Ovary (tissue), 9 donors: ENCODE measurements around the gene PRDM10. TPM values are rescaled to one million over a fixed set of nuclear protein-coding genes. Genes with fewer than 3 reads are reported as not detected.

Experiments
- DNase-seq, 5 donors: peaks; one replicate each; pipeline ENCODE4 v3.0.0-alpha.2; 2019 to 2020
- H3K27ac ChIP-seq, 2 donors: fragments of 200-600 bp; one replicate each; pipeline versions ENCODE4 v1.5.1 to v1.8.0; 2019 to 2022
- H3K27me3 ChIP-seq: fragments of 200-600 bp; one replicate; pipeline ENCODE4 v1.8.0; 2022
- H3K36me3 ChIP-seq: fragments of 200-600 bp; sonication (generic); one replicate; pipeline ENCODE4 v1.5.1; 2019
- H3K4me1 ChIP-seq: one replicate; pipeline ENCODE4 v1.8.1; 2013; ENCODE audit warnings: mild to moderate bottlenecking, moderate library complexity; ENCODE audit not compliant: insufficient read depth
- H3K4me3 ChIP-seq: fragments of 200-600 bp; sonication (generic); one replicate; pipeline ENCODE4 v1.5.1; 2017
- H3K9me3 ChIP-seq, 2 donors: fragments of 200-600 bp in 1 of 2; sonication (generic) in 1 of 2; one replicate each; pipeline versions ENCODE4 v1.5.1 to v1.8.1; 2013 to 2019; ENCODE audit warnings: mild to moderate bottlenecking in 1 of 2, moderate library complexity in 1 of 2
- EP300 ChIP-seq: sonication (generic); formaldehyde crosslinking; IDR thresholded peaks from one replicate; pipeline ENCODE4 v1.6.1; 2017; ENCODE audit warnings: antibody characterized with exemption
- POLR2A ChIP-seq: fragments of 450-650 bp; IDR thresholded peaks from one replicate; pipeline ENCODE4 v1.6.1; 2017; ENCODE audit warnings: antibody characterized with exemption, mild to moderate bottlenecking, moderate library complexity
- WGBS, 3 donors: extraction: QIAGEN DNeasy Blood & Tissue Kit in 1 of 3; methylation state at CpG; one replicate each; pipeline versions ENCODE4 v1.1.5 to v1.1.7; 2013 to 2017; 5-methylcytosine and 5-hydroxymethylcytosine counted together
- intact Hi-C, 4 donors: fragments of 100-400 bp; cut with DNase I; formaldehyde crosslinking; loops; one replicate each; pipeline versions ENCODE4 v1.11.0 to v1.15.1; 2022 to 2023
- polyA plus RNA-seq, 2 donors: library from polyadenylated mRNA; stranded (reverse); fragments of 200-250 nt in 1 of 2; fragments of 350-450 nt in 1 of 2; fragmentation: Illumina TruSeq in 1 of 2; extraction: RNeasy Lipid Tissue Mini Kit (QIAGEN cat#74804) in 1 of 2; gene quantifications; one replicate each; pipeline ENCODE4 v1.2.3, GENCODE V29; 2013 to 2014
- total RNA-seq, 7 donors: library from RNA; depleted of rRNA in 2 of 7; stranded (reverse); fragments of >200 nt in 2 of 7; fragmentation: NEBNext Ultra II Directional in 3 of 7; extraction: Animal tissue kit (Norgen Biotek cat#: 25700) in 3 of 7; gene quantifications; one replicate each; pipeline versions ENCODE4 v1.1.0 to v1.2.4, GENCODE V29; 2016 to 2023
- TF ChIP-seq, protein P1 (sequence below), 3 donors: fragments of 450-650 bp in 2 of 3; fragments of 200-600 bp in 1 of 3; IDR thresholded peaks; one replicate each; pipeline versions ENCODE4 v1.5.1 to v1.8.0; 2016 to 2022; ENCODE audit warnings: antibody characterized with exemption in 3 of 3, mild to moderate bottlenecking in 1 of 3
- donor health status: DM: no; HTN: no; CAD: no; lungs with moderate emphysema.
- donor health status: DM: no; HTN: no; CAD: no.
- donor health status: Bipolar disorder and iron deficiency.
- donor health status: DM: yes; HTN: yes; CAD: no.
- donor health status: DM: no; HTN: no; CAD: no.
- donor health status: DM: yes; HTN: yes; CAD: no.

The PRDM10 gene
- total and polyA plus RNA-seq, 9 donors: 2.5 to 9.4 (median 7.2) TPM

DNA sequence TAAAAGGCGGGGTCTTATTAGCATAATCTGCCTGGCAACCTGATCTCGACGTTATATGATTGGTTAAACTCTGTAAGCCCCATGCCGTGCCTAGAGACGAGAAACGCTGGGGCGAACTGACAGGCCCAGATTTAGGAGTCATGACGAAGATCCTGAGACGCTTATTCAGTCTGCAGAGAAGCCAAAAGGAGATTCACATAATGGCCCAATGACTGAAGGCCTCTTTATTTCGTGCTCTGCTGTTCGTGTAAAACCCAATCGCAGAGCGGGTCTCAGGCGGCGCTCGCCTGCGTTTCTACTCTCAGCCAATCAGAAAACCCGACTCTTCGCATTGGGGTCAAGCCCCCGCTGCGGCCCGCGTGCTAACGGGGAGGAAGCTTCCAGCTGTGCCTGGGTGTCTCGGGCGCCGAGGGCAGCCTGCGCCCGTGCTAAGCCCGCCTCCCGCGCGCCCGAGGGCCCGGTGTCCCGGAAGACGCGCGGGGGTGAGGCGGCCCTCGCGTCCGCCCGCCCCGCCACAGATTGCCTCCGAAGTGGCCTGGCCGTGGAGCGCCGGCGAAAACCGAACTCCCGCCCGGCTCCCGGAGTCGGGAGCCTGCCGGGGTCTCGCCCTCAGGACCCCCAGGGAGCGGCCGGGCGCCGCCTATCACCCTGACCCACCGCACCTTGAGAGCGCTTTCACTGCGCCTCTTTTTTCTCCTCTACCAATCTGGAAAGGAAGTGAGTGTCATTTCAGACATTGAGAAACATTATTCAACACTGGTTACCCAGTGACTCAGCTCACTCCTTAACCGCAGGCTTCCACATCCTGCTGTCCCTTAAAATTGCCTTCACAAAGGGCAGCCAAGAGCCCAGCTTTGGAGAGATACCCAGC is 446 bp upstream of the PRDM10 start:
- intact Hi-C loops: loop anchor here in 3 of 4 donors (1.0 to 10.0 kb wide), 3 partner anchors 64 to 132 kb away; partner anchors contain the start of gene APLP2 (in 3 of the 3)
- Histone ChIP-seq H3K27me3 (no peaks in the 10 kb centered on the region), H3K4me3 (peak overlapping the region; percentile 89), H3K36me3 (no peaks in the 10 kb centered on the region), H3K9me3 (no peaks in the 10 kb centered on the region), H3K27ac (peak overlapping the region; percentile 96 to 99), H3K4me1 (peaks cover 3% of the 10 kb centered on the region)
- peak; percentile 93 to 95 (median 94) for DNase-seq
- TF ChIP-seq POLR2A (peak; percentile 73), EP300 (no peak)
- TF ChIP-seq, protein P1, sequence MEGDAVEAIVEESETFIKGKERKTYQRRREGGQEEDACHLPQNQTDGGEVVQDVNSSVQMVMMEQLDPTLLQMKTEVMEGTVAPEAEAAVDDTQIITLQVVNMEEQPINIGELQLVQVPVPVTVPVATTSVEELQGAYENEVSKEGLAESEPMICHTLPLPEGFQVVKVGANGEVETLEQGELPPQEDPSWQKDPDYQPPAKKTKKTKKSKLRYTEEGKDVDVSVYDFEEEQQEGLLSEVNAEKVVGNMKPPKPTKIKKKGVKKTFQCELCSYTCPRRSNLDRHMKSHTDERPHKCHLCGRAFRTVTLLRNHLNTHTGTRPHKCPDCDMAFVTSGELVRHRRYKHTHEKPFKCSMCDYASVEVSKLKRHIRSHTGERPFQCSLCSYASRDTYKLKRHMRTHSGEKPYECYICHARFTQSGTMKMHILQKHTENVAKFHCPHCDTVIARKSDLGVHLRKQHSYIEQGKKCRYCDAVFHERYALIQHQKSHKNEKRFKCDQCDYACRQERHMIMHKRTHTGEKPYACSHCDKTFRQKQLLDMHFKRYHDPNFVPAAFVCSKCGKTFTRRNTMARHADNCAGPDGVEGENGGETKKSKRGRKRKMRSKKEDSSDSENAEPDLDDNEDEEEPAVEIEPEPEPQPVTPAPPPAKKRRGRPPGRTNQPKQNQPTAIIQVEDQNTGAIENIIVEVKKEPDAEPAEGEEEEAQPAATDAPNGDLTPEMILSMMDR (IDR thresholded peaks at IDR 0.05): no peak
- whole genome bisulfite sequencing, 3 donors: 0 to 1% (median 0%) methylated on average over 34 to 65 of the region's 65 CpGs

DNA sequence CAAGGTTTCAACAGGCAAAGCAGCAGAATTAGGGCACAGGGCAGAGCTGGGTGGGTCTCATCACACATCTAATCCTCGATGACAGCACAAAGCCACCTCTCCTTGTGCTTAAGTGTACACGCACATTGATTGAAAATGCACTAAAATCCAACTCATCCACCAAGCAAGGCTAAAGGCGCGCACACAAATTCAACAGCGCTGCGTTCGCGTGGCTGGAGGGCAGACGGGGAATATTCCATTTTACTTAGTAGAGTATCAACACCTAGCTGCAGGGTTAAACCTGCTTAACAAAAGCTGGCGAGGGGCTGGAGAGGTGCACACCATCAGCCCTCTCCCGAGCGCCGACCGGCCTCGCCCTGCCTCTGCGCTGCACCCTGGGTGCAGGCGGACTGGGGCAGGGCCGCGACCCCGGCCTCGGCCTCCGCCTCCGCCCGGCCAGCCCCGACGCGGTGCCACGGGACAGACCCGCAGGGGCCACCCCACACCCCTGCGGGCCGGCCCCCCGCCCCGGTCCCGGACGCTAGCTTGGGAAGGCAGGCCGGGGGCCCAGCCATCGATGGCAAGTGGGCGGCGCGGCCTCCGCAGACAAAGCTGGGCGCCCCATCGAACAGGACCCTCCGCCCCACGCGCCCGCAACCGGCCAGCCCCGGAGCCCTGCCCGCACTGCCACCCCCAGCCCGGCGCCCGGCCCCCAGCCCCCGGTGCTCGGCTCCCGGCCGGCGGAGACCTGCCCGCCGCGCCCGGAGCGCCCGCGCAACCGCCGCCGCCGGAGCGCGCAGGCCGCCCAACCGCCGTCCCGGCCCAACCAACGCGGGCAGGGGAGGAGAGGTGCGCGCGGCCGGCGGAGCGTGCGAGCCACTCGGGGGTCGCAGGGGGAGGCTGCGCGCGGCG is 929 bp downstream of the PRDM10 start:
- Histone ChIP-seq H3K4me1 (peaks cover 3% of the 10 kb centered on the region), H3K36me3 (no peaks in the 10 kb centered on the region), H3K27me3 (no peaks in the 10 kb centered on the region), H3K27ac (peak overlapping the region; percentile 96 to 99), H3K4me3 (peak overlapping the region; percentile 89), H3K9me3 (no peaks in the 10 kb centered on the region)
- peak in 3 of 5 donors; percentile 30 to 69 (median 47) for DNase-seq
- TF ChIP-seq EP300 (no peak), POLR2A (no peak)
- TF ChIP-seq, protein P1 (IDR thresholded peaks at IDR 0.05): no peak
- WGBS, 3 donors: 0 to 1% (median 1%) methylated on average over 53 to 90 of the region's 90 CpGs
- intact Hi-C loops: loop anchor here in 2 of 4 donors (5.0 to 10.0 kb wide), 2 partner anchors 66 to 133 kb away; partner anchors contain the start of gene APLP2 (in 2 of the 2)

DNA sequence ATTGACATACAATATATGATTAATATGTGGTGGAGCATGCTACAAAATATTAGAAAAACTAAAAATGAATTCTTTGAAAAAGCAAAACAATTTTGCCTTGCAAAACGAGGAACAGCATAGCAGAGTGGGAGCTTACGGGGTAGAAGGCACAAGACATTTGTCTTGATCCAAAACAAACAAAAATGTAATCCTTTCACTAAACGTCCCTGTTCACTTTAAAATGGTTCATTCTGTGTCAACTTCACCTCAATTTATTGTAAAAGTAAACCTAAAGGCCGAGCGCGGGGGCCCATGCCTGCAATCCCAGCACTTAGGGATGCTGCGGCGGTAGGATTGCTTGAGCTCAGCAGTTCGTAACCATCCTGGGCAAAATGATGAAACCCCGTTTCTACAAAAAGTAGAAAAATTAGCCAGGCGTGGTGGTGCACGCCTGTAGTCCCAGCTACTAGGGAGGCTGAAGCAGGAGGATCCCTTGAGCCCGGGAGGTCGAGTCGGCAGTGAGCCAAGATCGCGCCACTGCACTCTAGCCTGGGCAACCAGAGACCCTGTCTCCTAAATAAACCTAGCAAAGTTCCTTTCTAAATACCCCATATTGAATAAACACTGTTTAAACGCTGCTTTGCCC is 2.0 kb downstream of the PRDM10 start:
- H3K4me1 ChIP-seq: peaks cover 6% of the 10 kb centered on the region
- WGBS, 3 donors: 85 to 87% (median 86%) methylated on average over 18 of the region's 18 CpGs
- H3K9me3 ChIP-seq: no peaks in the 10 kb centered on the region
- TF ChIP-seq EP300 (no peak), POLR2A (no peak)
- TF ChIP-seq, protein P1 (IDR thresholded peaks at IDR 0.05): no peak
- peak overlapping the region in 1 of 2 donors; percentile 99 for H3K27ac ChIP-seq
- H3K36me3 ChIP-seq: no peaks in the 10 kb centered on the region
- intact Hi-C loops: loop anchor here in 2 of 4 donors (5.0 to 10.0 kb wide), 2 partner anchors 67 to 134 kb away; partner anchors contain the start of gene APLP2 (in 2 of the 2)
- H3K4me3 ChIP-seq: no peak overlapping the region
- peak in 2 of 5 donors; percentile 40 to 41 for DNase-seq
- no peaks in the 10 kb centered on the region for H3K27me3 ChIP-seq

DNA sequence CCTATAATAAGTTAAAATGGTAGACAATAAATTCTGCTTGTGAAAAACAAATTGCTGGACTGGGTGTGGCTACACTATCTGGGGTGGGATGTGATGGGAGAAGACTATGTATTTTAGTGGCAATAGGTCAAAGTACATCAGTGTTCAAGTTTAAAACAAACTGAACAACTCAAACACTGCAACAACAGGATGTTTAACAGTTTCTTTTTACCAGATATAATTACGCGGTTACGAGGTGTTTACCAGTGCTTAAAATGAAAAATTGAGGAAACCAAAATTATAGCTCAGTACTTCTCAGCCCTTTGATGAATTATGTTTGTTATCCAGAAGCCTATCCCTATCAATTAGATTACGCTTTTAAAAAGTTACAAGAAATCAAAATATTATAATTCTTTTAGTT is 3.2 kb downstream of the PRDM10 start:
- Histone ChIP-seq H3K4me3 (no peak overlapping the region), H3K27ac (no peak overlapping the region), H3K36me3 (no peaks in the 10 kb centered on the region), H3K9me3 (no peaks in the 10 kb centered on the region), H3K27me3 (no peaks in the 10 kb centered on the region), H3K4me1 (peaks cover 8% of the 10 kb centered on the region)
- 78 to 90% (median 85%) methylated on average over 4 of the region's 4 CpGs for WGBS, 3 donors
- TF ChIP-seq EP300: no peak
- TF ChIP-seq POLR2A: no peak
- TF ChIP-seq, protein P1 (IDR thresholded peaks at IDR 0.05): no peak
- no peak for DNase-seq
- intact Hi-C loops: loop anchor here in 1 of 4 donors (10.0 kb wide), 1 partner anchor 135 kb away; no protein-coding TSS in a partner anchor
